ENCODE data around the gene GRM7. TPM values are rescaled to one million over a fixed set of nuclear protein-coding genes. Genes with fewer than 3 reads are reported as not detected.

Gene GRM7
- total and polyA plus RNA-seq, 9 of the 15 experiments (the other 6 are each of a cell fraction or from before 2014, with no cell fraction given), result not detected

GRCh38 chr3:7241584-7242302 lies 380.8 kb downstream of the GRM7 start:
- Histone ChIP-seq H3K4me1 (replicated peaks in 1 of 2; ENCODE audit: control insufficient read depth in 2 of 2, insufficient read depth in 2 of 2, low read length in 2 of 2) (no peaks in the 10 kb centered on the region), H3K36me3 (ENCODE audit: control insufficient read depth, insufficient read depth, low read length) (no peaks in the 10 kb centered on the region), H3K27me3 (ENCODE audit: control insufficient read depth in 2 of 2, insufficient read depth in 2 of 2, low read length in 2 of 2) (no peaks in the 10 kb centered on the region), H4K20me1 (replicated peaks; ENCODE audit: control insufficient read depth, insufficient read depth, low read length) (no peaks in the 10 kb centered on the region), H2AFZ (ENCODE audit: low read depth, low read length) (no peak overlapping the region), H3K9me1 (ENCODE audit: control insufficient read depth, insufficient read depth, low read length) (no peaks in the 10 kb centered on the region), H3K4me3 (no peak overlapping the region), H3K9me3 (replicated peaks; ENCODE audit: control insufficient read depth, insufficient read depth, low read depth, low read length) (no peaks in the 10 kb centered on the region), H3K4me2 (ENCODE audit: insufficient read depth, low read length) (no peak overlapping the region), H3K27ac (ENCODE audit: extremely low read depth, low read depth, low read length) (no peak overlapping the region), H3K9ac (ENCODE audit: insufficient read depth in 1 of 2, low read depth in 2 of 2, low read length in 2 of 2) (no peak overlapping the region), H3K79me2 (ENCODE audit: control insufficient read depth, insufficient read depth, low read length) (no peaks in the 10 kb centered on the region)
- no TSS peak for BruUV-seq (replicated peaks)
- ATAC-seq (no peak), DNase-seq (ENCODE audit: extremely low read depth in 1 of 4, low spot score in 3 of 4) (no peak), FAIRE-seq (no peak)
- in situ Hi-C loops (cut with MboI) (no loop called here), intact Hi-C loops (cut with micrococcal nuclease) (no loop called here)
- 1% methylated on average over 4 of the region's 4 CpGs for WGBS (ENCODE audit: insufficient coverage, low coverage, missing lambda C conversion rate)
- CTCF ChIA-PET (ENCODE audit: low intra/inter-chr PET ratio), result no interaction called here
- POLR2A ChIA-PET, result interaction anchor here (0.6 kb wide), 1 partner anchor 152 kb away, joined by 3 read pairs; no protein-coding TSS in a partner anchor
- TF ChIP-seq ZBTB2 (IDR thresholded peaks at IDR 0.05) (no peak), EZH2 (IDR thresholded peaks at IDR 0.05; ENCODE audit: borderline replicate concordance, low read depth, low read length) (no peak), PHTF2 (CRISPR knock-in tag; IDR thresholded peaks at IDR 0.05) (no peak), NR2F6 (CRISPR knock-in tag; IDR thresholded peaks at IDR 0.05) (no peak), BCL6 (CRISPR knock-in tag; IDR thresholded peaks at IDR 0.05) (no peak), JUN (IDR thresholded peaks at IDR 0.05; ENCODE audit: borderline replicate concordance, low read depth, low read length) (no peak), JUN (CRISPR knock-in tag; IDR thresholded peaks at IDR 0.05; ENCODE audit: borderline replicate concordance) (no peak), TAF15 (IDR thresholded peaks at IDR 0.05; ENCODE audit: low read depth, low read length) (no peak), CAMTA2 (CRISPR knock-in tag; conservative IDR thresholded peaks at IDR 0.05) (no peak), U2AF2 (optimal IDR thresholded peaks at IDR 0.05; ENCODE audit: low read depth, low read length) (no peak), HNRNPH1 (optimal IDR thresholded peaks at IDR 0.05; ENCODE audit: low read depth, low read length) (no peak), ATF6 (CRISPR knock-in tag; IDR thresholded peaks at IDR 0.05) (no peak), CBX5 (IDR thresholded peaks at IDR 0.05; ENCODE audit: borderline replicate concordance, low read depth) (no peak), SNIP1 (IDR thresholded peaks at IDR 0.05; ENCODE audit: low read depth) (no peak), ETV6 (IDR thresholded peaks at IDR 0.05; ENCODE audit: borderline replicate concordance in 1 of 2, low read depth in 2 of 2, low read length in 1 of 2) (no peak), ETV6 (CRISPR knock-in tag; IDR thresholded peaks at IDR 0.05; ENCODE audit: borderline replicate concordance) (no peak)

All from K562 (cell line).